NT2/D1 (cell line): Measurements from ENCODE around the gene RAB11FIP4.
A peak's percentile ranks its signal among the peaks of the same experiment; 100 is the strongest.

Experiments
- DNase-seq: peaks from one replicate; pipeline ENCODE4 v3.0.0-alpha.2; 2011; ENCODE audit warnings: low read depth, low spot score
- H3K27me3 ChIP-seq: 2 replicates; pipeline ENCODE4 v1.6.0; 2011; ENCODE audit warnings: mild to moderate bottlenecking; ENCODE audit not compliant: insufficient read length, insufficient read depth
- H3K36me3 ChIP-seq: 2 replicates; pipeline ENCODE4 v1.6.1; 2011; ENCODE audit warnings: mild to moderate bottlenecking, low read length, mixed read lengths; ENCODE audit not compliant: insufficient read depth, insufficient read length
- H3K4me1 ChIP-seq: 2 replicates; pipeline ENCODE4 v1.5.1; 2011; ENCODE audit not compliant: insufficient read depth, insufficient read length
- H3K4me3 ChIP-seq: 2 replicates; pipeline ENCODE4 v1.5.1; 2011; ENCODE audit warnings: low read depth; ENCODE audit not compliant: insufficient read length
- H3K9ac ChIP-seq: 2 replicates; pipeline ENCODE4 v1.6.0; 2011; ENCODE audit warnings: low read depth; ENCODE audit not compliant: insufficient read length
- H3K9me3 ChIP-seq: 2 replicates; pipeline ENCODE4 v1.5.1; 2011; ENCODE audit warnings: mild to moderate bottlenecking, low read length; ENCODE audit not compliant: insufficient read depth
- SUZ12 ChIP-seq: IDR thresholded peaks from 2 replicates; pipeline ENCODE4 v1.6.1; 2011; ENCODE audit not compliant: insufficient read length, insufficient read depth; ENCODE audit errors: extremely low read depth
- YY1 ChIP-seq: IDR thresholded peaks from 2 replicates; pipeline ENCODE4 v1.6.1; 2011; ENCODE audit not compliant: insufficient read length, insufficient read depth
- ZNF274 ChIP-seq: IDR thresholded peaks from 2 replicates; pipeline ENCODE4 v1.6.1; 2011; ENCODE audit warnings: mild to moderate bottlenecking, low read depth, low read length

The RAB11FIP4 gene

GRCh38 chr17:31388351-31388750 lies 3.1 kb upstream of the RAB11FIP4 start:
- Histone ChIP-seq H3K36me3 (no peaks in the 10 kb centered on the region), H3K4me1 (peaks cover 5% of the 10 kb centered on the region), H3K27me3 (peaks cover 22% of the 10 kb centered on the region), H3K9ac (no peak overlapping the region), H3K4me3 (no peak overlapping the region), H3K9me3 (no peaks in the 10 kb centered on the region)
- TF ChIP-seq ZNF274 (no peak), YY1 (no peak), SUZ12 (no peak)
- DNase-seq, result no peak

GRCh38 chr17:31388770-31389656 lies 2.5 kb upstream of the RAB11FIP4 start:
- Histone ChIP-seq H3K9me3 (no peaks in the 10 kb centered on the region), H3K36me3 (no peaks in the 10 kb centered on the region), H3K9ac (no peak overlapping the region), H3K4me3 (no peak overlapping the region), H3K27me3 (peaks cover 22% of the 10 kb centered on the region), H3K4me1 (peaks cover 5% of the 10 kb centered on the region)
- TF ChIP-seq ZNF274, result no peak
- no peak for TF ChIP-seq SUZ12
- DNase-seq, result no peak

GRCh38 chr17:31389657-31390381 lies 1.7 kb upstream of the RAB11FIP4 start:
- H3K9ac ChIP-seq, result no peak overlapping the region
- no peak for TF ChIP-seq ZNF274
- TF ChIP-seq SUZ12, result no peak
- TF ChIP-seq YY1, result no peak

GRCh38 chr17:31390426-31390747 lies 1.1 kb upstream of the RAB11FIP4 start:
- Histone ChIP-seq H3K27me3 (peaks cover 22% of the 10 kb centered on the region), H3K9ac (no peak overlapping the region), H3K4me1 (peaks cover 5% of the 10 kb centered on the region), H3K36me3 (no peaks in the 10 kb centered on the region), H3K9me3 (no peaks in the 10 kb centered on the region), H3K4me3 (no peak overlapping the region)
- no peak for DNase-seq
- no peak for TF ChIP-seq SUZ12

More at GRCh38 chr17:31389657-31390381, 1.7 kb upstream of the RAB11FIP4 start:
- Histone ChIP-seq H3K9me3 (no peaks in the 10 kb centered on the region), H3K36me3 (no peaks in the 10 kb centered on the region), H3K4me1 (peaks cover 5% of the 10 kb centered on the region), H3K4me3 (no peak overlapping the region), H3K27me3 (peaks cover 22% of the 10 kb centered on the region)
- DNase-seq, result no peak

- Histone ChIP-seq H3K36me3 (no peaks in the 10 kb centered on the region), H3K4me1 (peaks cover 5% of the 10 kb centered on the region), H3K9me3 (no peaks in the 10 kb centered on the region), H3K9ac (peak overlapping the region; percentile 44), H3K27me3 (peaks cover 22% of the 10 kb centered on the region), H3K4me3 (peak overlapping the region; percentile 30)
- DNase-seq, result no peak
- TF ChIP-seq YY1 (no peak), ZNF274 (no peak), SUZ12 (no peak)
Measured at GRCh38 chr17:31390748-31391495, 553 bp upstream of the RAB11FIP4 start.

GRCh38 chr17:31392002-31392855 lies 754 bp downstream of the RAB11FIP4 start:
- Histone ChIP-seq H3K27me3 (peaks cover 22% of the 10 kb centered on the region), H3K9me3 (no peaks in the 10 kb centered on the region), H3K36me3 (no peaks in the 10 kb centered on the region), H3K4me3 (peak overlapping the region; percentile 37), H3K9ac (peak overlapping the region; percentile 44), H3K4me1 (peaks cover 5% of the 10 kb centered on the region)
- TF ChIP-seq YY1 (no peak), SUZ12 (no peak), ZNF274 (no peak)
- DNase-seq, result no peak
